Esophagus squamous epithelium (tissue), 4 donors: ENCODE measurements around the gene CFAP77.
"Not testable (repeated sequence)": the region's sequence is repeated elsewhere in the genome, so short reads cannot be mapped to it uniquely, and the experiment has no call there.

ENCODE experiments used
- CTCF ChIP-seq, 6 experiments: fragments of 450-650 bp in 4 of 6; fragments of 200-600 bp in 2 of 6; sonication (generic) in 2 of 6; IDR thresholded peaks; one replicate each; pipeline ENCODE4 v1.5.1; 2016 to 2019; ENCODE audit warnings: antibody characterized with exemption in 6 of 6, mild to moderate bottlenecking in 4 of 6, moderate library complexity in 4 of 6
- POLR2A ChIP-seq, 4 donors: fragments of 450-650 bp; IDR thresholded peaks; one replicate each; pipeline ENCODE4 v1.6.1; 2017; ENCODE audit warnings: antibody characterized with exemption in 4 of 4, mild to moderate bottlenecking in 4 of 4, moderate library complexity in 3 of 4

- TF ChIP-seq CTCF, POLR2A (IDR thresholded peaks at IDR 0.05): not testable (repeated sequence)
Observed at GRCh38 chr9:132378416-132378815, 31.6 kb upstream of the CFAP77 start.
